Memory B cell (primary cell): ENCODE results near the gene EPHA2.
A peak's percentile ranks its signal among the peaks of the same experiment; 100 is the strongest.
"Not testable (repeated sequence)": the region's sequence is repeated elsewhere in the genome, so short reads cannot be mapped to it uniquely, and the experiment has no call there.

ENCODE experiments used
- ATAC-seq: fragments of 150-1000 bp; cut with Tn5 transposase; 2 replicates; pipeline ENCODE4 v1.10.0; 2021; ENCODE audit warnings: low read depth, mild to moderate bottlenecking, moderate library complexity
- DNase-seq, 2 donors: peaks; one replicate each; pipeline ENCODE4 v3.0.0; 2022; ENCODE audit warnings: low spot score in 2 of 2
- H3K27ac Mint-ChIP-seq: one replicate; pipeline ENCODE4 v1.8.0; 2022; ENCODE audit warnings: mild to moderate bottlenecking, moderate library complexity, mixed read lengths
- H3K27me3 Mint-ChIP-seq: one replicate; pipeline ENCODE4 v1.8.0; 2022; ENCODE audit warnings: mixed read lengths
- H3K36me3 Mint-ChIP-seq: one replicate; pipeline ENCODE4 v1.8.0; 2022; ENCODE audit warnings: mild to moderate bottlenecking, mixed read lengths
- H3K4me1 Mint-ChIP-seq: one replicate; pipeline ENCODE4 v1.8.0; 2022; ENCODE audit warnings: mixed read lengths
- H3K4me3 Mint-ChIP-seq: one replicate; pipeline ENCODE4 v1.8.0; 2022; ENCODE audit warnings: mild to moderate bottlenecking, moderate library complexity, mixed read lengths
- H3K9me3 Mint-ChIP-seq: one replicate; pipeline ENCODE4 v1.8.0; 2022; ENCODE audit warnings: mixed read lengths

Gene EPHA2

GRCh38 chr1:16167331-16168143 lies 11.7 kb upstream of the EPHA2 start:
- Mint-ChIP-seq H3K9me3 (no peaks in the 10 kb centered on the region), H3K36me3 (no peaks in the 10 kb centered on the region), H3K27ac (peak overlapping the region; percentile 28), H3K27me3 (peaks cover 3% of the 10 kb centered on the region), H3K4me1 (peaks cover 29% of the 10 kb centered on the region), H3K4me3 (peak overlapping the region; percentile 82)
- ATAC-seq (peak; percentile 94), DNase-seq (peak; percentile 75 to 83)

- DNase-seq (no peak), ATAC-seq (no peak)
- Mint-ChIP-seq H3K4me1 (peaks cover 32% of the 10 kb centered on the region), H3K36me3 (no peaks in the 10 kb centered on the region), H3K9me3 (no peaks in the 10 kb centered on the region), H3K27me3 (peaks cover 3% of the 10 kb centered on the region), H3K4me3 (no peak overlapping the region), H3K27ac (no peak overlapping the region)
These were observed 10.2 kb upstream of the EPHA2 start for GRCh38 chr1:16166117-16166516.

GRCh38 chr1:16165548-16165947 lies 9.7 kb upstream of the EPHA2 start:
- no peaks in the 10 kb centered on the region for H3K27me3 Mint-ChIP-seq
- H3K4me3 Mint-ChIP-seq = no peak overlapping the region
- no peak for ATAC-seq
- H3K27ac Mint-ChIP-seq = no peak overlapping the region
- peaks cover 32% of the 10 kb centered on the region for H3K4me1 Mint-ChIP-seq
- no peak for DNase-seq
- no peaks in the 10 kb centered on the region for H3K36me3 Mint-ChIP-seq
- no peaks in the 10 kb centered on the region for H3K9me3 Mint-ChIP-seq

GRCh38 chr1:16165073-16165364 lies 9.2 kb upstream of the EPHA2 start:
- Mint-ChIP-seq H3K4me1 (peaks cover 32% of the 10 kb centered on the region), H3K4me3 (no peak overlapping the region), H3K36me3 (no peaks in the 10 kb centered on the region), H3K9me3 (no peaks in the 10 kb centered on the region), H3K27ac (peak overlapping the region; percentile 42), H3K27me3 (no peaks in the 10 kb centered on the region)
- ATAC-seq = no peak
- DNase-seq = no peak

- H3K36me3 Mint-ChIP-seq = no peaks in the 10 kb centered on the region
- H3K4me1 Mint-ChIP-seq = peaks cover 32% of the 10 kb centered on the region
- no peak for ATAC-seq
- no peak overlapping the region for H3K4me3 Mint-ChIP-seq
- no peaks in the 10 kb centered on the region for H3K9me3 Mint-ChIP-seq
- no peaks in the 10 kb centered on the region for H3K27me3 Mint-ChIP-seq
- peak overlapping the region; percentile 42 for H3K27ac Mint-ChIP-seq
- DNase-seq = no peak
These were observed 8.6 kb upstream of the EPHA2 start for GRCh38 chr1:16164213-16165072.

GRCh38 chr1:16163608-16164212 lies 7.8 kb upstream of the EPHA2 start:
- H3K4me1 Mint-ChIP-seq = peaks cover 27% of the 10 kb centered on the region
- not testable (repeated sequence) for ATAC-seq, H3K27me3 Mint-ChIP-seq, H3K9me3 Mint-ChIP-seq, H3K36me3 Mint-ChIP-seq, DNase-seq, H3K4me3 Mint-ChIP-seq, H3K27ac Mint-ChIP-seq

GRCh38 chr1:16162163-16162822 lies 6.4 kb upstream of the EPHA2 start:
- Mint-ChIP-seq H3K4me3 (peak overlapping the region; percentile 69), H3K4me1 (peaks cover 26% of the 10 kb centered on the region), H3K36me3 (no peaks in the 10 kb centered on the region), H3K9me3 (no peaks in the 10 kb centered on the region), H3K27ac (peak overlapping the region; percentile 14), H3K27me3 (peaks cover 1% of the 10 kb centered on the region)
- no peak for DNase-seq
- peak; percentile 64 for ATAC-seq

- Mint-ChIP-seq H3K27ac (peak overlapping the region; percentile 14), H3K4me1 (peaks cover 26% of the 10 kb centered on the region), H3K27me3 (peaks cover 1% of the 10 kb centered on the region), H3K36me3 (no peaks in the 10 kb centered on the region), H3K9me3 (no peaks in the 10 kb centered on the region), H3K4me3 (no peak overlapping the region)
- ATAC-seq (no peak), DNase-seq (no peak)
These were observed 5.8 kb upstream of the EPHA2 start for GRCh38 chr1:16161717-16162116.

GRCh38 chr1:16158993-16159831 lies 3.3 kb upstream of the EPHA2 start:
- Mint-ChIP-seq H3K9me3 (no peaks in the 10 kb centered on the region), H3K4me1 (peaks cover 16% of the 10 kb centered on the region), H3K4me3 (no peak overlapping the region), H3K27ac (no peak overlapping the region), H3K36me3 (no peaks in the 10 kb centered on the region), H3K27me3 (peaks cover 1% of the 10 kb centered on the region)
- ATAC-seq (no peak), DNase-seq (no peak)

GRCh38 chr1:16158025-16158424 lies 2.2 kb upstream of the EPHA2 start:
- Mint-ChIP-seq H3K9me3 (no peaks in the 10 kb centered on the region), H3K4me3 (no peak overlapping the region), H3K27me3 (peaks cover 3% of the 10 kb centered on the region), H3K27ac (no peak overlapping the region), H3K4me1 (peaks cover 18% of the 10 kb centered on the region), H3K36me3 (no peaks in the 10 kb centered on the region)
- ATAC-seq = peak; percentile 28
- no peak for DNase-seq

GRCh38 chr1:16156848-16157495 lies 1.1 kb upstream of the EPHA2 start:
- Mint-ChIP-seq H3K4me1 (peaks cover 15% of the 10 kb centered on the region), H3K27me3 (peaks cover 5% of the 10 kb centered on the region), H3K9me3 (no peaks in the 10 kb centered on the region), H3K27ac (no peak overlapping the region), H3K4me3 (no peak overlapping the region), H3K36me3 (no peaks in the 10 kb centered on the region)
- DNase-seq = no peak
- no peak for ATAC-seq

- no peak overlapping the region for H3K27ac Mint-ChIP-seq
- H3K27me3 Mint-ChIP-seq = peaks cover 10% of the 10 kb centered on the region
- DNase-seq = no peak
- H3K4me1 Mint-ChIP-seq = peaks cover 14% of the 10 kb centered on the region
- no peak for ATAC-seq
- H3K9me3 Mint-ChIP-seq = no peaks in the 10 kb centered on the region
- no peaks in the 10 kb centered on the region for H3K36me3 Mint-ChIP-seq
- H3K4me3 Mint-ChIP-seq = peak overlapping the region; percentile 37
These were observed 1.7 kb downstream of the EPHA2 start for GRCh38 chr1:16153999-16154673.
